T-helper 2 cell treated with Interferon-gamma antibody and Interleukin-4, amounts not matched to agents 100 ng/mL and 5 ng/mL, for 36 hours (primary cell): ENCODE results near the gene WDR59. TPM values are rescaled to one million over a fixed set of nuclear protein-coding genes. Genes with fewer than 3 reads are reported as not detected.
"Not testable (repeated sequence)": the region's sequence is repeated elsewhere in the genome, so short reads cannot be mapped to it uniquely, and the experiment has no call there.

Source experiments
- intact Hi-C: fragments of 100-400 bp; cut with micrococcal nuclease; formaldehyde crosslinking; loops from one replicate; pipeline ENCODE4 v1.15.1; 2023
- total RNA-seq: library from RNA; stranded (reverse); gene quantifications from 2 replicates; pipeline ENCODE4 v1.2.3, GENCODE V29; 2022

WDR59 gene
- total RNA-seq, 1 donor from 2014 or later, result 65.8 TPM

DNA sequence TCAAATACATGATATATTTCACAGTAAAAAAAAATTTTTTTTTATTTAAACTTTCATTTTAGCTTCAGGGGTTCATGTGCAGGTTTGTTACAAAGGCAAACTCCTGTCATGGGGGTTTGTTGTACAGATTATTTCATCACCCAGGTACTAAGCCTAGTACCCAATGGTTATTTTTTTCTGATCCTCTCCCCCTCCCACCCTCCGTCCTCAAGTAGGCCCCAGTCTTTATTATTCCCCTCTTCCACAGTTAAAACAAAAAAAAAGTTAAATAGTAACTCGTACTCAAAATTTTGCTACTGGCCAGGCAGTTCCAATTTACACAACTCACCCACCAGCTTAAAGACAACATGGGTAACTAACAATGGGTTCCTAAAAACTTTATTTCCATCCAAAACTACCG is 63.9 kb downstream of the WDR59 start:
- intact Hi-C loops, result no loop called here

DNA sequence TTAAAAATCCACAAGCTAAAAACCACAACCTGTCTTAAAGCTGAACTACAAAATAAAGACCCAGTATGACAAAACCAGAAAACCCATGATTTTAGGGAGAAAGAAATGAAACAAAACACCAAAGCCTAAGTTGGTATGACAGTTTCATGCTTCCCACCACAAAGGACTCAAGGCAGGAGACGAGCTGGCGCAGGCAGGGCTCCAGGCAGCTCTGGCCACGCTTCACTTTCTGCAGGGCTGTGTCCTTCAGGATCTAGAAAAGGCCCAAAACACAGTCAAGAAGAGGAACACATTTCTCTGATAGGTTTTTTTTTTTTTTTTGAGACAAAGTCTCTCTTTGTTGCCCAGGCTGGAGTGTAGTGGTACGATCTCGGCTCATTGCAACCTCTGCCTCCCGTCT is 75.3 kb downstream of the WDR59 start:
- intact Hi-C loops, result no loop called here

DNA sequence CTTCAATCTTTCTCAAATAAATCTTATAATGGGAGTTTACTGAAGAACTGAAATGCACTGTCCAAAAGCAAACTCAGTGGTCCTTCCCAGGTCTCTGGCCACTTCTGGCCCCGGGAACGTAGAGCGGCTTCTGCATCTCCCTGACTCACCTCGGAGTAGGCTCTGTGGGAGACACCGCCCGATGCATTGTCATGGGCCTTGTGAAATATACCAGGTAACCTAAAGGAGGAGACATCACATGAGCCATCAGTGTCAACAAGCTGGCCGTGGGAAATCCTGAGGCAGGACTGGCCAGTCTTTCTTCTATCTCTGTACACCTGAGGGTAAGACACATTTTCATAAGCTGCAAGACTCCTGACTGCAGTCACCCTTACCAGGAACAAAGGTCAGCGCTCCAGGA is 76.2 kb downstream of the WDR59 start:
- intact Hi-C loops, result not testable (repeated sequence)

DNA sequence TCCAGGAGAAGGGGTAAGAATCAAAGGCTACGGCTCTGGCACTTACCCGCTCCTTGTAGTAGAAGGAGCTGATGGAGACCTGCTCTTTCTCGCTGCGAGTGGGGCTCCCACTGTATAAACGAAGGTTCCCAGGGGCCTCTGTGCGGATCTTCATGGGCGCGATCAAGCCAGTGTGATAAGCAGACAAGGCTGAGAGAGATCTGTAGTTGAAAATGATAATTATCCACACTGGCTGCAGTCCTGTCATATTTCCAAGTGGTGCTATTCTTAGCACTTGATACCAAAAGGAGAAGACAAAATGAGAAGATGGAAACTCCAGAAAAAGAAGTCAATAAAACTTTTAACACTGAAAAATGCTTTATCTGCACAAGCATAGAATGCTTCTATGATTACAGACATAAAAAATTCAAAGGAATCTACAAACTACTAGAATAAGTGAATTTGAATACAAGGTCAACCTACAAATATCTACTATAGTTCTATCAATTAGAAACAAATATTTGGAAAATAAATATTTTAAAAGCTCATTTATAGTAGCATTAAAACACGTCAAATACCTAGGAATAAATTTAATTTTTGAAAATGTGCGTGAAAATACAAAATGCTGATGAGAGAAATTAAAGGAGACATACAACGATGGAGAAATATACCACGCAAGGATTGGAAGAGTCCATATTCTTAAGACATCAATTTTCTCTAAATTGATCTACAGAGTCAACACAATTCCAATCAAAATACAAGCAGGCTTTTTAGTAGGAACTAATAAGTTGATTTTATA is 80.8 kb downstream of the WDR59 start:
- intact Hi-C loops, result no loop called here

DNA sequence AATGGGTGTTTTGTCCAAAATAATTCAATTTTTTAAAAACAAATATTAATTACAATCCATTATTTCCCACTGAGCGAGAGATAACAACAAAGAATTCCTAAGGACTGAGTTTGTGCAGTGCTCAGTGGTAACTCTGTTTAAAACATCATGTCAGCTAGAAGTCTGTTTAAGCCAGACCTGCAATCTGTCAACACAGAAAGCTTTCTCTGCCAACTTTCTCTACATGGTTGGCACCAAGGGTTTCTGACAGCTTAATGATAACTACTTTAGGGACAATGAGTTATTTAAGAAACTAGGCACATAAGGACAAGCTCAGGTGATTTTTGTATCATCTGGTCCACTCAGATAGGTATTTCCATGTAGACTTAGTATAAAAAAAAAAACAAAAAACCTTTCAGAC is 81.8 kb downstream of the WDR59 start:
- intact Hi-C loops, result no loop called here

DNA sequence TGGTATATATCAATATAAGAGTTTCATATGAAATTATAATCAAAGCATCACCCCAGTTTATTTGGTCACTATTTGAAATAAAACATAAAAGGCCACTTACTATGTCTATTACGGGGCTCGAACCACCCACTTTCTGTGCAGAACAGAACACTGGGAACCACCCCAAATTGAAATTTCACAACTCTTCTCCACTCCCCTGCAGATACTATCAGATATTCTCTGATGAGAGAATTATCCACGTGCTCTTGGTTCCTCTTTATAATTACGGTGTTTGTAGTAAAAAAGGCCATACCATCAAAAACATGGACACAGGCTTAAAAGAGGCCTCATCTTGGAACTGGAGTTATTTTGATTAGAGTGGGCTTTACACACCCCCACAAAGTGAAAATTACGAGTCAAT is 82.8 kb downstream of the WDR59 start:
- intact Hi-C loops, result no loop called here

DNA sequence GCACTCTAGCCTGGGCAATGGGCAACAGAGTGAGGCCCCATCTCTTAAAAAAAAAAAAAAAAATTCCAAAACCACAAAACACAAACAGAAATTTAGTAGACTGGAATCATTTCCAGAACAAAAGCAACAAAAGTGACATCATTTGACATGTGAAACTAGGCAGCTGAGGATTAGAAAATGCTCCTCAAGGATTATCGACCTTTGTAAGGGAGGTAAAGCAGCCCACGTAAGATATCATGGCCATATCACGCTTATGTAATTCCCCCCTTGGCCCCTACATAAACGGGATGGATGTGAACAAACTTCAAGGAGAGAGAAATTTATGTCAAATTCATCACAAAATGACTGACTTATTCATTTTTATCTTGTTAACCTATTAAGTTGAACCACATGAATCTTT is 83.3 kb downstream of the WDR59 start:
- intact Hi-C loops, result no loop called here

DNA sequence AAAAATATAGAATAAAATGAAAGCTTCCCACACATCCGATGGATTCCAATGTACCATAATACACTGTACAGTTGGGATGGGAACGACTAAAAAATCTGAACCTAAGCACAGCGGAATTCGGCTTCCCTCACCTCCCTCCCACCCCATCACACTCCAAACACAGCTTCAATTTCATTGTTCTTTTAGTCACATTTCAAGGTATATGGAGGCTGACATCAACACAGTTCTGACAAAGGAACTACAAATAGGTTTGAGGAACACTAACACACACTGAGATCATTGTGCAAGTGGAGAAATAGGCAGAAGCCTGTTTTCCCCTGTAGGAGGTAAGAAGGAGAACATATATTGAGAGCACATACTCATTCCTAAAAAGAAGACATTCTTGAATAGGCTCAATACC is 85.1 kb downstream of the WDR59 start:
- intact Hi-C loops, result no loop called here

DNA sequence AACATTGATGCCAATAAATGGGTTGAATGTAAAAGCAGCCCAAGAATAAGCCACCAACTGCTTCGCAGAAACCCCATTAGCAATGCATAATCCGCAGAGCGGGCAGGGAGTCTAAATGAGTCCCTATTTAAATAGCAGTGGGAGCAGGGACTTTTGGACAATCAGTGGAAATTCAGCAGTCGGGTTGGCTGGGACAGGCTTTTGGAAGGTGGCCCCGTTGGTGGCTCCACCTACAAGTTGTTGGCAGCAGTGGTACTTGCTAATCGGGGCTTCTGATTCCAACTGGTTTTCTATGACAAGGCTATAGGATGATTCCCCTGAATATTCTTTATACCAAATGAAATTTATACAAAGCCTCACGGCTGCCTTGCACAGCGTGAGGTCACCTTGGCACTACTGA is 86.3 kb downstream of the WDR59 start:
- intact Hi-C loops, result no loop called here

DNA sequence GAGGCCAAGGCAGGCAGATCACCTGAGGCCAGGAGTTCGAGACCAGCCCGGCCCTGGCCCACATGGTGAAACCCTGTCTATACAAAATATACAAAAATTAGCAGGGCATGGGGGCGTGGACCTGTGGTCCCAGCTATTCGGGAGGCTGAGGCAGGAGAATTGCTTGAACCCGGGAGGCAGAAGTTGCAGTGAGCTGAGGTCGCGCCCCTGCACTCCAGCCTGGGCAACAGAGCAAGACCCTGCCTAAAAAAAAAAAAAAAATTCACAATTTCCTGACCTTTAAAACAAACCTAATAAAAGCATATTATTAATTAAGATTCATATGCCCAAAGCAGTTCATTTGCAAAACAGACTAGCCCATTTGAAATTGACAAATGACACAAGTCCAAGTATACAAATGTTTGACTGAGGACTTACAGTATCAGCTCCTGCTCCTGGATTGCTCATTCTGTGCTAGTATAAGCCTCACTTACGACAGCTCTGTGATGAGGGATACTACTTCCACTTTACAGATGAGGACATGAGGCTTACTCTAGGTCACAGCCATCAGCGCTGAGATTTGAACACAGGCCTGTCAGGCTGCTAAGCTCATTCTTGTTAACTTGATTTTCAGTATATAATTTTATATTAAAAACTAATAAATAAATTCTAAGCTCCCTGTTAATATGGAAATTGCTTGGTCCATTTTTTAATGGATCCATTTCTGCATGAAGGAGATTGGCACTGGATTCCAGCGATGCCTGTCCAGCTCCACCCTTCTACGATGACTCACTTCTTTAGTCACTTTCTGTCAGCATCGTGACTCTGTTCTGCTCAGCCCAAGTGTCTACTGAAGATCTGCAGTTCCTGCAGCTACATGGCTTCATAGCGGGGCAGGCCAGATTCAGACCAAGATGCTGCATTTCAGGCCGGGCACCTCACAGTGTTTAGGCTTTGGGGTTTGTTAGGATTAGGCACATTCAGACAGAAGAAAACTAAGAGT is 88.2 kb downstream of the WDR59 start:
- intact Hi-C loops, result no loop called here

DNA sequence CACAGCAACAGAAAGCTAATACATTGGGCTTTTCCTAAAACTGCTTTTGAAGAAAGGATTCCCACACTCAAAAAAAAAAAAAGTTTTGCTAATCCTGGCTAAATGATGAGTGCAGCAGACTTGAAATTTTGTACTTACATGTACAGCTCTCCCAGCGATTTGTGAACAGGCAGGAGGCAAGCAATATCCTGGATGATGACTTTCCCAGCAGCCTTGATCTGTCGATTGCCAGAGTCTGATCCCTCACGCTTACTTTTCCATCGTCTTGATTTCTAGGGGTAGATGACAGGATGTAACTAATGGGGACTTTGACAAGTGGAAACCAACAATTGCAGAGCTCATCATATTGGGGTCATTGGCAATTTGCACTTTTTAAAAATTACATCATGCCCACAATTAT is 91.4 kb downstream of the WDR59 start:
- intact Hi-C loops, result no loop called here

DNA sequence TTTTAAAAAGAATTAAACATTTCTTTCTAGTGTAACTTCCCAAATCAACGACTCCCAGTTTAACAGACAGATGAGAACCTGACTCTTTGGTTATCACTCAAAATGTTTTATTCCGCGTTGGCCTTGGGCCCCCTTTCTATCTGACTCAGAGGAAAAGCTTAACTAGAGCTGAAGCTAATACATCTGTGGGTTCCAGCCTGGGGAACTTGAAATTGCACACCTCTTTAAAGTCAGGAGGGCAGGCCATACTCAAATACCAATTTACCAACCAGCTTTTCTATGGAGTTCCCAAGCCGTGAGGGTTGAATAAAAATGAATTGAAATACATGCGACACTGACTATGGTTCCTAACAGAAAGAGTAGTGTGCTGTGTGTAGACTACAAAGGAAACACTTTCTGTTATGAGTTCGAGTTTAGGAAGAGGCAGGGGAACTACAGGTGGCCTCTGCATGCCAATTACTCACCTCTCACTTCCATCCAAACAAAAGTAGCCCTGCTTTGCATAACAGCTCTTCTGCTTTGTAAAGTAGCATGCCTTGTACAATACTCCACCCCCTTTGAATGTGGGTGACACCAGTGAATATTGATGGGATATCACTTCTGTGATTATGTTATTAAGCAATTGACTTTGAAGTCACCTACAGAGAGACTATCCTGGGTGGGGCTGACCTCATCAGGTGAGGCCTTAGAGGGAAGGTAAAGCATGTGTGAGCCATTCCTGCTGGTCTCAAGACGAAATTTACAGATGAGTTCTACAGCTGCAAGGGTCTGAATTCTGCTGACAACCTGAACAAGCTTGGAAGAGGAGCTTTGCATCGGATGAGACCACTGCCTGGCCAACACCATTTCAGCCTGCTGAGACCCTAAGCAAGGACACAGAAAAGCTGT is 92.1 kb downstream of the WDR59 start:
- intact Hi-C loops, result no loop called here

DNA sequence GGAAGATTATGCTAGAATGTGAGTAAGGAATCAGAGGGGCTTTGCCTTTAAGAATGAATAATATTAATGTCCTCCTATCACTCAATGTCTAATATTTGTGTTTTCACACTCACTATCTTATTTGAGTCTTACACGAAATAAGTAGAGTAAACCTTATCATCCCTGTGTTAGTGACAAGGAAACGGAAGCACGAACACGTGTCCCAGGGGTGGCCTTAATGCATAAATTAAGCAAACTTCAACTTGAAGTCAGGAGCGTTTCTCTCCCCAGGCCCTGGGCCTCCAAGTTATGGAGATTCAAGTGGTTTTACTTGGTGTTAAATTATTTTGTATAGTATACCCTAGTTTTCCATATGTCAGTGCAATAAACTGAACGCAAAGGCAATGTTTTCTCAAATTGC is 96.0 kb downstream of the WDR59 start:
- intact Hi-C loops, result no loop called here

DNA sequence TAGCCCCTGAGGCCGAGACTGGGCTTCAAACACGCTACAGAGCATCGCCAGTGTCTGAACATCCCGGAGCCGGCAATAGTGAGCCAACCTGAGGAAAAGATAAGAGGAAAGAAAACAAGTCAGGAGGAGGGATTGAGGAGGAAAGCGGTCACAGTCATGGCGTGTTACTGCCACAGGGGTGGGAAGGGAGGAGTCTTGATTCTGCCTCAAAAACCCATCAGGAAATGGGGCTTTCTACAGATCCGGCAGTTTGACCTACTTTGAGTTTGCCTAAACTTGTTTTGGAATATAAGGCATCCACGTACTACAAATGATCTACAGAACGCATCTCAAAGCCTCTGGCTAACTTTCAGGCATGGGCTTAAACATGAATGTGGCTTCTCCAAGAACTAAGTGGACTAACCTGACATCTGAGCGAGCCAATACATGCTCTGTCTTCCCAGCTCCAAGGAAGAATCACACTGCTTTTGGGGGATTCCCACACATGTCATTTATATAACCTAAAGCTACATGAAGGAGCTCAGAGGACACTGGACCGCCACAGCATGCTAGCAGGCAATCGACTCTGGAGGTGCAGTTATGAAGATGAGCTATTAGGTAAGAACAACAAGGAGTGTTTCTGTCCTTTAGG is 96.6 kb downstream of the WDR59 start:
- intact Hi-C loops, result no loop called here

DNA sequence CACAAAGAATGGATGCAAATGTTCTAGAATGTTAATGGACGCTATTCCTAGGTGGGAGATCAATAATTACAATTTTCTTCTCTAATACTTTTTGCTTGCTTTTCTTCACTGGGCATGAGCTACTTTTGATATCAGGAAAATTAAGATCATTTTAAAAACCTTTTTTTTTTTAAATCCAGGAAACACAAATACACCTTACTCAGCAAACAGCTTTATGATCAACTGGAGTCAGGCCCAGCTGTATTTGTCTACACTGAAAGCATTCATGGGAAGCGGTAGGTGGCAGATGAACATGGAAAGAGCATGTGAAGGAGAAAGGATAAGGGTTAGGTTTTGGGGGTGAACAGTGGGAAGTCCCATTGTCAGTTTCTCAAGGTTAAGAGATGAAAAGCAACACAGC is 97.8 kb downstream of the WDR59 start:
- intact Hi-C loops, result no loop called here

DNA sequence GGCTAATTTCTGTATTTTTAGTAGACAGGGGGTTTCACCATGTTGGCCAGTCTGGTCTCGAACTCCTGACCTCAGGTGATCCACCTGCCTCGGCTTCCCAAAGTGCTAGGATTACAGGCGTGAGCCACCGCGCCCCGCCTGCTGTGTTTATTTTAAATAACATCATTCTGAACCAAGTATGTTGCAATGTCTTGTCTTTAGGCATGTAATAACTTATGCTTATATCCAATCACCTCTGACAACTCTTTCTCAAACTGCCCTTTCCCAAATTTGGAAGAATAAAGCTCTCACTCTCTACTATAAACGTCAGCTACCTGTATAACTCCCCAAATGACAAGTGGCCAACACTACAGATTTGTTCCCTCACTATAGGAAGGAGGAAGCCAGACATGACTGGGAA is 107.2 kb downstream of the WDR59 start:
- intact Hi-C loops, result no loop called here

DNA sequence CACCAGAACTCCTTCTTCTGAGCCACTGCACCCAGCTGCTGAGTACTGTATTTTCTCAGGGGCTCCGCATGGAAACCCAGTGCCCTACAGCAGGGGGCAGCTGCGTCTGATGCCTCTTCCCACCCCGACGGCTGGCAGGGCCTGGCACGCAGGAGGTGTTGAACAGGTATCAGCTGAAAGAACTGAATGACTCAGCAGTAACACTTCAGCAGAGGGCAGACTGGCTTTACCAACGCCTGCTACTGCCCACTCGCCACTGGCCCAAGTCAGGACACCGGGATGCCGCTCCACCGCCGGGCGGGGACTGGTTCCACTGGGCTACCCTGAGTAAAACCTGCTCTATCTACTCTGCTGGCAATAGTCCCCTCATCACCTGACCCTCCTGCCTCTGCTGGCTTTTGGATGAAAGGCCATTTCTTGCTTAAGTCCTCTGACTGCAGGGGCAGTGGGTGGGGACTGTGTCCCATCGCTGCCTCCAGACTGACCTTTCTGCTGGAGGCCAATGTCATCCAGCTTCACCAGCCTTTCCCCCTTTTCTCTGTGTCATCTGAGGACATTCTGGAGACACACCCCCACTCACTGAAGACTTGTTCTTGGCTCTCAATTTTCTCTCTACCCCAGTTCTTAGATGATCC is 109.9 kb downstream of the WDR59 start:
- intact Hi-C loops, result no loop called here

DNA sequence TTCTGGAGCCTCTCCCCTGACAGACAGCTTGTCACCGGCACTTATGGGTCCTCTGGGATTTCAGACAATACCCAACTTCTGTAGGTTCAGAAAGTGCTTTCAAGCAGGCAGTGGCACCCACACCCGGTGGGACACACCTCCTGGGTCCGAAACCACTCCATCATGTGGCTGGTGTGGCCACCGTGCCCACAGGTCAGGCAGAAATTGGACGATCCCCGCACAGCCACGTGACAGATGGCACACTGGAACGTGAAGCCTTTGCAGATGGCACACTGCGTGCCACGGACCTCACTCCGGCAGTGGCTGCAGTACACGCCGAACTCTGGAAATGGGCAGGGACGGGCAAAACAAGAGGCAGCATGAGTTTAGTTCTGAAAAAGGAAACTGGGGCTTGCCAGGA is 110.8 kb downstream of the WDR59 start:
- intact Hi-C loops, result no loop called here

DNA sequence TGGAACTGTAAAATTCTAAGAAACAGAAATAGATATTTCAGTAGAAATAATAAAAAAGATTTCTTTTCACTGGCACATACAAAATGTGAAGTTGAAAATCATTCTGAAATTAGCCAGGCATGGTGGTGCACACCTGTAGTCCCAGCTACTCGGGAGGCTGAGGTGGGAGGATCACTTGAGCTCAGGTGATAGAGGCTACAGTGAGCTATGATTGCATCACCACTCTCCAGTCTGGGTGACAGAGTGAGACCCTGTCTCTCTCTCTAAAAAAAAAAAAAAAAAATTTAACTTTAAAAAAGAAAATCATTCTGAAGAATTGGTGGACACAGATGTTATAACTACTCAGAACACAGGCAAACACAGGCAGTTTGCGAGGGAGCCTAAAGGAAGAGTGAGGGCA is 112.6 kb downstream of the WDR59 start:
- intact Hi-C loops, result no loop called here

DNA sequence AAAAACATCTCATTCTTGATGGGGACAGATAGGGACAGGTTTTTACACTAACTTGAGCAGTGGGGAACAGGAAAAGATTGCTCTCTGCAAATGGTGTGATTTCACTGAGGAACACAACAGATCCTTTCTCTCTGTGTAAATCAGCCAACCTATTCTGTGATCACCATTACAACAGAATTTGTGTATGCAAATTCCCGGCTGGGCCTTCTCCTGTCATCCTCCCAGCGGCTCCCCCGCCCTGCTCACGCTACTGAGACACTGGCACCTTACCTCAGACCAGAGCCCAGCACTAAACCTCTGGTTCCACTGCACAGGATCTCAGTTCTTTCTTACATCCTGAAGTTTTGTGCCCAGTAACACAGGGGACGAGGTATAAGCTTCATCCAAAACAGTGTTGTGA is 113.3 kb downstream of the WDR59 start:
- intact Hi-C loops, result no loop called here

DNA sequence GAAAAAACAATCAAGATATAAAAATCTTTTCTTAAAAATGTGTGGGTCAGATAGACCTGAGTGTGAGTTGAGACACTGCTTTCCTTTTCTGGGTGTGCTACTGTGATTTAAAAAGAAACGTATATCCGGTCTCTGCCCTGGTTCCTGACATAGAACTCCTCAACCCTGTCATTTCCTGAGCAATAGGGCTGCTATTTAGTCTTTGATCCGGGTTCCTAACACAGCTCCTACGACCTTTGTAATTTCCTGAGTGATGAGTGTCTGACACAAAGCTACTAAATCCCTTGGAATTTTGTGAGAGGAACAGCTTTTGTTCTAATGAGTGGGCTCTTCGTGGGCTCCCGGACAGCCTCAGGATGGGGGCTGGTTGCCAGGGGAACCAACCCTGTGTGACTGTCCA is 116.4 kb downstream of the WDR59 start:
- intact Hi-C loops, result no loop called here
